Testis (tissue), 3 donors: ENCODE data around the gene TBCE. TPM values are rescaled to one million over a fixed set of nuclear protein-coding genes. Genes with fewer than 3 reads are reported as not detected.
A peak's percentile ranks its signal among the peaks of the same experiment; 100 is the strongest.

Source experiments
- DNase-seq: peaks from one replicate; pipeline ENCODE4 v3.0.0-alpha.2; 2019
- H3K27ac ChIP-seq, 2 donors: fragments of 200-600 bp; sonication (generic); one replicate each; pipeline ENCODE4 v1.5.1; 2019
- H3K27me3 ChIP-seq: fragments of 200-600 bp; sonication (generic); one replicate; pipeline ENCODE4 v1.5.1; 2019
- H3K36me3 ChIP-seq: fragments of 200-600 bp; sonication (generic); one replicate; pipeline ENCODE4 v1.5.1; 2017; ENCODE audit warnings: low read depth; ENCODE audit errors: missing control alignments
- H3K4me1 ChIP-seq: fragments of 200-600 bp; sonication (generic); one replicate; pipeline ENCODE4 v1.5.1; 2019
- H3K4me3 ChIP-seq, 2 donors: fragments of 200-600 bp; sonication (generic); one replicate each; pipeline ENCODE4 v1.5.1; 2017 to 2019
- H3K9me3 ChIP-seq: fragments of 200-600 bp; sonication (generic); one replicate; pipeline ENCODE4 v1.5.1; 2017
- POLR2A ChIP-seq: fragments of 450-650 bp; IDR thresholded peaks from one replicate; pipeline ENCODE4 v1.6.1; 2017; ENCODE audit warnings: antibody characterized with exemption, mild to moderate bottlenecking, moderate library complexity
- WGBS, 2 donors: methylation state at CpG; one replicate each; pipeline ENCODE4 v1.1.5; 2018; 5-methylcytosine and 5-hydroxymethylcytosine counted together
- intact Hi-C: fragments of 100-400 bp; cut with DNase I; formaldehyde crosslinking; loops from one replicate; pipeline ENCODE4 v1.15.1; 2023; ENCODE audit warnings: low total_unique reads
- polyA plus RNA-seq: library from polyadenylated mRNA; stranded (reverse); fragments of 350-450 nt; fragmentation: Illumina TruSeq; extraction: RNeasy Lipid Tissue Mini Kit (QIAGEN cat#74804); gene quantifications from one replicate; pipeline ENCODE4 v1.2.3, GENCODE V29; 2014; ENCODE audit warnings: low read depth, low replicate concordance; ENCODE audit not compliant: insufficient read depth
- total RNA-seq, 2 donors: library from RNA; depleted of rRNA; stranded (reverse); fragments of >200 nt; gene quantifications; one replicate each; pipeline ENCODE4 v1.2.3, GENCODE V29; 2016
- TF ChIP-seq, protein P1 (sequence below), 3 experiments: fragments of 450-650 bp in 2 of 3; fragments of 200-600 bp in 1 of 3; sonication (generic) in 1 of 3; IDR thresholded peaks; one replicate each; pipeline ENCODE4 v1.5.1; 2016 to 2019; ENCODE audit warnings: antibody characterized with exemption in 3 of 3, mild to moderate bottlenecking in 2 of 3, moderate library complexity in 1 of 3

Gene TBCE
- total and polyA plus RNA-seq, 3 donors from 2014 or later = 20.1 to 29.8 (median 22.4) TPM

DNA sequence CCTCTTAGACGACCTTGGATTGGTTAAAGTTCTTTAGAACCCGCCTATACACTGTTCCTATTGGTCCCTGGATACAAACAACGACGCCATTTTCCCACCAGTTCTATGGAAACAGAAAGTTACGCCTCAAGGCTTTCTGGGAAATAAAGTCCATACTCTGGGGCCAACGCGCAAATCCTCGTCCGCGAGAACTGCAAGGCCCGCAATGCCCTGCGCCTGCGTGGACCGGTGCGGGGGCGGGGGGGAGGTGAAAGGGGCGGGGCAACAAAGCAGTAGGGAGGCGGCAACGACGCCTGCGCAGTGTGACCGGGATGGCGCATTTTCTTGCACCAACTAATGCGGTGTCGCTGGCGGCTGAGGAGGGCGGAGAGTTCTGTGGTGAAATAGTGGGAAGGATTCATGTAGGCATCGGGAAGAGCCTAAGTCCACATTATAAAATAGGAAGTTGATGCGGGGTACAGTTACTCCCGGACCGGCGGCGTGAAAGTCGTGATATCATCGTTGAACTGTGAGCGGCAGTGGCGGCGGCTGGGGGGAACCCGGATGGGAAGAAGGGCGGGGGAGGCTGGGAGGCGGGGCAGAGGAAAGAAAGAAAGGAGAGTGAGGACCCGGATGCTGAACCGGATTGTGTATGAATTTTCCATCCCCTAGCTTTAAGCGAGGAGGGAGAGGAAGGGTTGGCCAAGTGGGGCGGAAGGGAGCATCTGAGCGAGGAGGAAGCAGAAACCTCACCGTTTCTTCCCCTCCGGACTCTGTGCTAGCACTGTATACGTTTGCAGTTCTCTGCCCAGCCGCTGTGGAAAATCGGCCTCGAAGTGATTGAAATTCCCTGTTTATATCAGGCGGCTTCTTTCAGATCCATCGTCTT is 38.7 kb upstream of the TBCE start, which contains the start of gene GGPS1:
TSS of gene GGPS1 (plus strand) at position 300 of the 868 bp plus-strand sequence. CDS start 6,695 bp downstream, outside the sequence.
- Histone ChIP-seq H3K27ac (peak within 1 kb of the TSS; percentile 99), H3K9me3 (no peaks in the 10 kb centered on the region), H3K36me3 (no peaks in the 10 kb centered on the region), H3K4me1 (peaks cover 15% of the 10 kb centered on the region), H3K4me3 (peak within 1 kb of the TSS; percentile 96 to 100), H3K27me3 (no peaks in the 10 kb centered on the region)
- 0 to 1% methylated on average over 54 of the region's 54 CpGs for WGBS, 2 donors
- TF ChIP-seq, protein P1, sequence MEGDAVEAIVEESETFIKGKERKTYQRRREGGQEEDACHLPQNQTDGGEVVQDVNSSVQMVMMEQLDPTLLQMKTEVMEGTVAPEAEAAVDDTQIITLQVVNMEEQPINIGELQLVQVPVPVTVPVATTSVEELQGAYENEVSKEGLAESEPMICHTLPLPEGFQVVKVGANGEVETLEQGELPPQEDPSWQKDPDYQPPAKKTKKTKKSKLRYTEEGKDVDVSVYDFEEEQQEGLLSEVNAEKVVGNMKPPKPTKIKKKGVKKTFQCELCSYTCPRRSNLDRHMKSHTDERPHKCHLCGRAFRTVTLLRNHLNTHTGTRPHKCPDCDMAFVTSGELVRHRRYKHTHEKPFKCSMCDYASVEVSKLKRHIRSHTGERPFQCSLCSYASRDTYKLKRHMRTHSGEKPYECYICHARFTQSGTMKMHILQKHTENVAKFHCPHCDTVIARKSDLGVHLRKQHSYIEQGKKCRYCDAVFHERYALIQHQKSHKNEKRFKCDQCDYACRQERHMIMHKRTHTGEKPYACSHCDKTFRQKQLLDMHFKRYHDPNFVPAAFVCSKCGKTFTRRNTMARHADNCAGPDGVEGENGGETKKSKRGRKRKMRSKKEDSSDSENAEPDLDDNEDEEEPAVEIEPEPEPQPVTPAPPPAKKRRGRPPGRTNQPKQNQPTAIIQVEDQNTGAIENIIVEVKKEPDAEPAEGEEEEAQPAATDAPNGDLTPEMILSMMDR (IDR thresholded peaks at IDR 0.05) = no peak
- peak; percentile 75 for TF ChIP-seq POLR2A
- intact Hi-C loops = loop anchor here (10.0 kb wide), 1 partner anchor 224 kb away; no protein-coding TSS in a partner anchor
- DNase-seq = peak; percentile 98

DNA sequence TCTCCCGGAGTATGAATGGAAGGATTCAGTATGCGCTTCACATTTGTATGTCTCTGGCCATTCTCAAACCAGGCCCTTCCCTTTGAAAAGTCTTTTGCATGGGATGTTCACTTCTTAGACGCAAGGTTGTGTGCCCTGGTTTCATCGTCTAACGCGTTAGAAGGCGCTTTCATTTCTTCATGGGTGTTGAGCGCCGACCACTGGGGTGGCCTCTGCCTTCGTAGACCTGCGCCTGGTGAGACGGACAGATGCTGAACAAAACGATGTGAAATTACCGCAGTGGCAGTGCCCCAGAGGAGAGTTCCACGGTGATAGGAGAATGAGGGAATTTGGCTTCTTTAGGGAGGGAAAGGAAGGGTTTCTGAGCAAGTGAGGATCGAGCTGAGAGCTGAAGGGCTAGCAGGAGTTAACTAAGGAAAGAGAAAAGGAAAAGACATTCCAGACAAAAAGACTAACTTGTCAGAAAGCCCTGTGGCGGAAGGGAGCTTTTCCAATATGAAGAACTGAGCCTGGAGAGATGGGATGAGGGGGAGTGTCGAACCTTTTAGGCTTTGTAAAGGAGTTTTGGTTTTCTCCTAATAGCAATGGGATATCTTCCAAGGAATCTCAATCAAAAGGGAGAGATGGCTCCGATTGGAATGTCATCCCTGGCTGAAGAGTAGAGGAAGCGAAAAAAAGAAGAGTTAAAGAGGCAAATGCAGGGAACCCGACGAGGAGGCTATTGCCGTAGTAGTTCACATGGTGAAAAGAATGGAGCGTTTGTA is 37.9 kb upstream of the TBCE start:
- no peaks in the 10 kb centered on the region for H3K36me3 ChIP-seq
- peaks cover 15% of the 10 kb centered on the region for H3K4me1 ChIP-seq
- H3K9me3 ChIP-seq = no peaks in the 10 kb centered on the region
- peak overlapping the region; percentile 96 to 100 for H3K4me3 ChIP-seq
- peak; percentile 40 for DNase-seq
- TF ChIP-seq, protein P1 (IDR thresholded peaks at IDR 0.05) = no peak
- TF ChIP-seq POLR2A = no peak
- peak overlapping the region; percentile 87 to 99 for H3K27ac ChIP-seq
- intact Hi-C loops = loop anchor here (10.0 kb wide), 1 partner anchor 225 kb away; no protein-coding TSS in a partner anchor
- no peaks in the 10 kb centered on the region for H3K27me3 ChIP-seq
- 1 to 2% methylated on average over 24 of the region's 24 CpGs for WGBS, 2 donors

DNA sequence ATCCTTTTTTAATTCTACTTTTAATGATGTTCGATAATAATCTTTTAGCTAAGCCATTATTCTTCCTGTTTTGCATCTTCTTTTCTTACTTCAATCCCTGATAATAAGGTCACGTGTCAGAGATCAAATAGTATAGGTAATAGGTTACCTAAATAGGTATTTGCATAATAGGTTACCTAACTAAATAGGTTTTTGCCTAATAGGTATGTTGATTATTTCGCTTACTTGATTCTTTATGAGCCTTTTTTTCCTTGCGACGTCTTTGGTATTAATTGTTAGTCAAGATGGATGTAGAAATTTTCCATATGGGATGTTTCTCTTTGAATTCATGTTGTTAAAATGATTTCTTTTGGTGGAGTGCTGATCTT is 36.3 kb upstream of the TBCE start:
- no peak for DNase-seq
- intact Hi-C loops = no loop called here
- Histone ChIP-seq H3K4me3 (no peak overlapping the region), H3K9me3 (no peaks in the 10 kb centered on the region), H3K27me3 (no peaks in the 10 kb centered on the region), H3K4me1 (peaks cover 7% of the 10 kb centered on the region), H3K27ac (no peak overlapping the region), H3K36me3 (no peaks in the 10 kb centered on the region)
- no peak for TF ChIP-seq POLR2A
- TF ChIP-seq, protein P1 (IDR thresholded peaks at IDR 0.05) = no peak
- WGBS, 2 donors = 64 to 65% methylated on average over 5 of the region's 5 CpGs

DNA sequence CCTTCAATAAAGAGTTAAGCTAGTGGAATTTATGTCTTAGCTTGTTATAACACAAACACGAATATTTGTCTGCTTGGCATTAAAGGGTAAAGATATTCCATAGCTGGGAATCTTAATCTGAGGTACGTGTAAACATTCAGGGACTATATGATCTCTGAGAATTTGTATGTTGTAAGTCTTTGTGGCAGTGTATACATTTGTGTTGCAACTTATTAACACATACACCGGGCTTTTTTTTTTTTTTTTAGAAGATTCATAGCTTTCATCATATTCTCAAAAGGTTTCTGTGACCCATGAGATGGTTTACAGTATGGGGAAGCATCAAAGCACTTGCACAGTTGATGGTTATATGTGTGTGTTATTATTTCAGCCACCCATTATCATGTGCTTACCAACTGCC is 35.8 kb upstream of the TBCE start:
- intact Hi-C loops = no loop called here
- H3K36me3 ChIP-seq = no peaks in the 10 kb centered on the region
- DNase-seq = no peak
- 35 to 47% methylated on average over 3 of the region's 3 CpGs for WGBS, 2 donors
- H3K4me1 ChIP-seq = peaks cover 4% of the 10 kb centered on the region
- TF ChIP-seq POLR2A = no peak
- TF ChIP-seq, protein P1 (IDR thresholded peaks at IDR 0.05) = no peak
- no peak overlapping the region for H3K27ac ChIP-seq
- H3K4me3 ChIP-seq = no peak overlapping the region
- no peaks in the 10 kb centered on the region for H3K27me3 ChIP-seq
- no peaks in the 10 kb centered on the region for H3K9me3 ChIP-seq
